Astrocyte of the cerebellum (primary cell): ENCODE data around the gene SLC39A12.

ENCODE experiments used
- DNase-seq: peaks from one replicate; pipeline ENCODE4 v3.0.0-alpha.2; 2011; ENCODE audit warnings: low read depth
- H3K4me3 ChIP-seq: 2 replicates; pipeline ENCODE4 v1.5.1; 2011; ENCODE audit warnings: mild to moderate bottlenecking, low read depth, low read length, moderate library complexity
- CTCF ChIP-seq: IDR thresholded peaks from 2 replicates; pipeline ENCODE4 v1.5.1; 2012; ENCODE audit warnings: low read length, low read depth, moderate library complexity, mild to moderate bottlenecking; ENCODE audit errors: missing control alignments
- in situ Hi-C: cut with HindIII; loops from 2 replicates; pipeline ENCODE4 v1.10.0; 2017; ENCODE audit warnings: low sequenced_read_pairs

The SLC39A12 gene

GRCh38 chr10:17981766-17982380 is 30.2 kb downstream of the SLC39A12 start:
- no peak overlapping the region for H3K4me3 ChIP-seq
- no peak for TF ChIP-seq CTCF
- DNase-seq: peak; percentile 67
- in situ Hi-C loops: no loop called here

DNA sequence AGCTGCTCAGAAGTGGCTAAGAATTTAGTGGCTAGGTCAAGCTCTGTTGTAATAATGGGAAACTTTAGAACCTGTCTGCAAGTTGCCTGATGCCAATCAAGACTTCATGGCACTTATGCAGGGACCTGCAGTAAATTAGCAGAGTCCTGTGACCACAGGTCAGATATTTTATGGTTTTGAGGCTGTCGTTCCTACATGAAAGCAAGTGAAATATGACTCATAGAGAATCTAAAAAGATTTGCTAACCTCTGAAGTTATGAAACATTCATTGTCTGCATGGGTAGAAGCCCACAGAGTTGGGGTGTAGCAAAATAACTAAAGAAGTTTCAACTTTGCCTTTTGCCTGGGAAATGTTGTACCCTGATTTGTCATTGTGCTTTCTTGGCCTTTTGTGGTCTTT is 32.3 kb downstream of the SLC39A12 start:
- no peak for TF ChIP-seq CTCF
- in situ Hi-C loops: no loop called here
- peak; percentile 50 for DNase-seq
- no peak overlapping the region for H3K4me3 ChIP-seq

DNA sequence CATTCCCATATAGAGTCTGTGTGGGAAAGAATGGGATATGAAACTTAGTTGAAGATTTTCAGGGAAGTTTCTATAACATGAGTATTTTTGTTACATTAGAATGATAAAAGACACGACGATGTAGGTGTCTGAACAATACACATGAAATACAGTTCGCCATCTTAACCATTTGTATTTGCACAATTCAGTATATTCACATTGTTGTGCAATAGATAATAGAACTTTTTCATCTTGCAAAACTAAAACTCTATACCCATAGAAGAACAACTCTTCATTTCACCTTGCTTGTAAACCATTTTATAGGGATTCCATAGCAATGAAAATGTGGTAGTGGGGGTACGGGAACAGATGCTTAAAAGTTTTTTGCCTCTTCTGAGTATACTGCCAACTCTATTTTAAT is 32.8 kb downstream of the SLC39A12 start:
- no peak for DNase-seq
- H3K4me3 ChIP-seq: no peak overlapping the region
- no peak for TF ChIP-seq CTCF
- in situ Hi-C loops: no loop called here

- in situ Hi-C loops: no loop called here
- no peak for DNase-seq
- no peak for TF ChIP-seq CTCF
- no peak overlapping the region for H3K4me3 ChIP-seq
Measured at GRCh38 chr10:17989908-17990767, 38.4 kb downstream of the SLC39A12 start.

DNA sequence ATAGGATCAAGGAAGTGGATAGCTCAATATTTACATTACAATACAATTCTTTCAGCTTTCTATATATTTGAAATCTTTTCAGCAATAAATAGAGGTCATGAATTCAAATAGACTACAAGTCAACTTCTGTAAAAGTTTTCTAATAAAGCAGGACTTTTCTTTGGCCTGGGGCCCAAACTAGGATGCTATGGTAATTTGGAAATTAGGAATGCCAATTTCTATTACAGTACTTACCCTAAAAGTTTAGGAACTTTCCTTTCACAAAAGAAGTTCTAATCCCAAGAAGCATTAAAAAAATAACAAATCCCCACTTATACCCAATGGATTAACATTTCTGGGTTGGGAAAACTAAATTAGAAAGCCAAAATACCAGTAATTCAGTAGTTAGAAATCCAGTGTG is 40.5 kb downstream of the SLC39A12 start:
- no peak for TF ChIP-seq CTCF
- in situ Hi-C loops: no loop called here
- no peak overlapping the region for H3K4me3 ChIP-seq

GRCh38 chr10:17993361-17993760 is 41.6 kb downstream of the SLC39A12 start:
- in situ Hi-C loops: no loop called here
- DNase-seq: no peak
- H3K4me3 ChIP-seq: no peak overlapping the region
- TF ChIP-seq CTCF: no peak

More for the DNA sequence above, 40.5 kb downstream of the SLC39A12 start:
- no peak for DNase-seq
